GM21619 (cell line): ENCODE results near the gene GALC.
"Not testable (repeated sequence)": the region's sequence is repeated elsewhere in the genome, so short reads cannot be mapped to it uniquely, and the experiment has no call there.

Source experiments
- ATAC-seq: cut with Tn5 transposase; IDR thresholded peaks from one replicate; pipeline ENCODE4 v1.9.1; 2021; ENCODE audit not compliant: unreplicated experiment

Gene GALC

GRCh38 chr14:87992718-87993628 is at the start of gene GALC:
Gene GALC (minus strand): TSS chr14:87993182. CDS start chr14:87993164, 18 bp downstream.
- ATAC-seq: peak; percentile 92

- ATAC-seq: no peak
Measured at GRCh38 chr14:88040146-88040545, 47.2 kb upstream of the GALC start.

- ATAC-seq: no peak
Measured at GRCh38 chr14:88039197-88039596, 46.2 kb upstream of the GALC start.

GRCh38 chr14:88037325-88037724 is 44.3 kb upstream of the GALC start:
- no peak for ATAC-seq

- no peak for ATAC-seq
Measured at GRCh38 chr14:88036422-88036821, 43.4 kb upstream of the GALC start.

GRCh38 chr14:88034076-88034475 is 41.1 kb upstream of the GALC start:
- no peak for ATAC-seq

GRCh38 chr14:88032373-88032772 is 39.4 kb upstream of the GALC start:
- ATAC-seq: no peak

- ATAC-seq: no peak
Measured at GRCh38 chr14:88030892-88031291, 37.9 kb upstream of the GALC start.

- ATAC-seq: no peak
Measured at GRCh38 chr14:88030079-88030478, 37.1 kb upstream of the GALC start.

- no peak for ATAC-seq
Measured at GRCh38 chr14:88029500-88029899, 36.5 kb upstream of the GALC start.

GRCh38 chr14:88026890-88027289 is 33.9 kb upstream of the GALC start:
- no peak for ATAC-seq

GRCh38 chr14:88025313-88025712 is 32.3 kb upstream of the GALC start:
- ATAC-seq: no peak

GRCh38 chr14:88024252-88025086 is 31.5 kb upstream of the GALC start:
- not testable (repeated sequence) for ATAC-seq

GRCh38 chr14:88023658-88024187 is 30.7 kb upstream of the GALC start:
- no peak for ATAC-seq

GRCh38 chr14:88017535-88017934 is 24.6 kb upstream of the GALC start:
- no peak for ATAC-seq

GRCh38 chr14:88016768-88017167 is 23.8 kb upstream of the GALC start:
- ATAC-seq: no peak

GRCh38 chr14:88013750-88014349 is 20.9 kb upstream of the GALC start:
- ATAC-seq: peak; percentile 93

- ATAC-seq: no peak
Measured at GRCh38 chr14:88012495-88012894, 19.5 kb upstream of the GALC start.

- no peak for ATAC-seq
Measured at GRCh38 chr14:88010331-88010730, 17.3 kb upstream of the GALC start.

- no peak for ATAC-seq
Measured at GRCh38 chr14:88009486-88009885, 16.5 kb upstream of the GALC start.

GRCh38 chr14:88008039-88008742 is 15.2 kb upstream of the GALC start:
- no peak for ATAC-seq
